DLD1 (cell line): ENCODE results near the gene SPINT1.

Source experiments
- in situ Hi-C: cut with HindIII; loops from 2 replicates; pipeline ENCODE4 v1.10.0; 2017; ENCODE audit warnings: low sequenced_read_pairs

Gene SPINT1

GRCh38 chr15:40828447-40829036, 15.3 kb upstream of the SPINT1 start, which contains the start of gene PPP1R14D:
Gene PPP1R14D (minus strand): TSS chr15:40828708. CDS start chr15:40828641, 67 bp downstream.
- in situ Hi-C loops = no loop called here

DNA sequence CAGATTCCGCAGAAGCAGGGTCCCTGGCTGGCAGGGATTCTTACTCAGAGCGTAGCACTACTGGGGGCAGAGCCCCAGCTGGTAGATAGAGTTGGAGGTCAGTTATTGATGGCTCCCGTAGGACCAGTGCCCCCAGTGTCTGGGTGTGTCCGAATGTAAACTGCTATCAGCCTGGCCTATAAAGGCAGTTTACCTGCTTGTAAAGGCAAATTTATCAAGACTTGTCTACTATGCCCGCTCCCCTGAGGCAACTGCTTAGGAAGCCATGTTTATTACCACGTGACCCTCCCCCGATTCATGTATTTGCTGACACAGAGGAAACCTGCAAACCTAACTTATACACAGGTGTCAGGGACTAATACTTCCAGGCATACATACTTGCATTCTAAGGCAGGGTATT, 14.7 kb upstream of the SPINT1 start:
- in situ Hi-C loops = no loop called here

- in situ Hi-C loops = no loop called here
Measured at GRCh38 chr15:40830884-40831283, 13.0 kb upstream of the SPINT1 start.

DNA sequence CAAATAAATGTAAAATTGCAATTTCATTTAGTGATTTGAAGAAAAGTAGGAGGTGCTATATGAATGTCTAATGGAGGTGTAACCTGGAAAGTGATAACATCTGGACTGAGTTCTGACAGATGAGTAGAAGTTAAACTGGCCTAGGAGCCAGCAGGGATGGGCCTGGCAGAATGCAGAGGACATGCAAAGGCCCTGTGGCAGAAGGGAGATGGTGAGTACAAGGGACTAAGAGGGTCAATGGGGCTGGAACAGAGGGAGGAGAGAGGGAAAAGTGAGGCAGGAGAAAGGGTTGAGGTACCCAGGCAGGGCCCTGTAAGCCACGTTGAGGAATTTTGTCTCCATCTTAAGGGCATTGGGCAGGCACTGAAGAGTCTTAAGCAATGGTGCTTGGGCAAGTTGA, 12.0 kb upstream of the SPINT1 start:
- in situ Hi-C loops = no loop called here

DNA sequence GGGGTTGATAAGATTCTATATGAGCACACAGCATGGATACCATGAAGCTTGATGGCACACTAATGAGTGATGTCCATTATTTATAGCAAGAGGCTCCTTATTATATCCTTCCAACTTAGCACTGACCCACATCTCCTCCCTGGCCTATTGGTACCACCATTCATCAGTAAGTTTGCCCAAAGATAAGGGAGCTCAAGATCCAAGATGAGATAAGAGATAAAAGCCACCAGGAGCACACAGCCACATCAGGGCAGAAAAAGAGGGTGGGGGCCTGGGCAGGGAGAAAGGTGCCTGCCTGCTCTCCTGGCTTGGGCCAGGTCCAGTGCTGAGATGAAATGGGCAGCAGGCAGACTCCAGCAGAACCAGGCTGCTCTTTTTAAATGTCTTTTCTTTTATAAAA, 10.9 kb upstream of the SPINT1 start:
- in situ Hi-C loops = no loop called here

DNA sequence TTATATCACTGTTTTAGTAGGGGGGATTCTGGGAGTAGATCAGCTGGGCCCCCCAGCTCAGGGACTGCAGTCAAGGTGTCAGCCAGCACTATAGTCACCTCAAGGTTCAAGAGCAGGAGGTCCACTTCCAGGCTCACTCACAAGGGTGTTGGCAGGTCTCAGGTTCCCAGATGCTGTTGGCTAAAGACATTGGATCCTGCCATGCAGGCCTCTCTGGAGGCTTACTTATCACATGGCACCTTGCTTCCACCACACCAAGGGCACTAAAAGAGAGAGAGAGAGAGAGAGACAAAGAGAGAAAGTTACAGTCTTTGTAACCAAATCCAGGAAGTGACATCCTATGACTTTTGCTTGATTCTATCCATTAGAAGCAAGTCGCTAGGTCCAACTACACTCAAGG, 7.8 kb upstream of the SPINT1 start:
- in situ Hi-C loops = no loop called here

DNA sequence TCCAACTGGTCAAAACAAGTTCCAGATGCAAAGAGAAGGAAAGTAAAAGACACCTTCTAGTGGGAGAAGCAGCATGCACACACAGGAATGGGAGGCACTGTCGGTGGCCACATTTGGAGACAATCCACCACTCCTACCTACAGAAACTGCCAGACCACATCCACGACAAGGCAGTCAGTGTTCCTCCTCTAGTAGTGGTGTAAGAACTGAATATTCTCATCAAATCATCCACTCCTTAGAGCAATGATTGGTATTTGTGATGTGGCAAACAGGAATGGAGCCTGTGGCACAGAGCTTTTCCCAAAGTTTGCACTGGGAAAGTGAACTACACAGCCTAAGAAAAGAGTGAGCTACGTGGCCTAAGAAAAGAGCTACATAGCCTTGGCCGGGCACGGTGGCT, 5.1 kb upstream of the SPINT1 start:
- in situ Hi-C loops = no loop called here

GRCh38 chr15:40841741-40842140, 2.1 kb upstream of the SPINT1 start:
- in situ Hi-C loops = no loop called here

- in situ Hi-C loops = no loop called here
Measured at GRCh38 chr15:40843261-40843884, 475 bp upstream of the SPINT1 start.

DNA sequence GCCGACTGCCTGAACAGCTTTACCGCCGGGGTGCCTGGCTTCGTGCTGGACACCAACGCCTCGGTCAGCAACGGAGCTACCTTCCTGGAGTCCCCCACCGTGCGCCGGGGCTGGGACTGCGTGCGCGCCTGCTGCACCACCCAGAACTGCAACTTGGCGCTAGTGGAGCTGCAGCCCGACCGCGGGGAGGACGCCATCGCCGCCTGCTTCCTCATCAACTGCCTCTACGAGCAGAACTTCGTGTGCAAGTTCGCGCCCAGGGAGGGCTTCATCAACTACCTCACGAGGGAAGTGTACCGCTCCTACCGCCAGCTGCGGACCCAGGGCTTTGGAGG, 815 bp downstream of the SPINT1 start:
- in situ Hi-C loops = no loop called here

DNA sequence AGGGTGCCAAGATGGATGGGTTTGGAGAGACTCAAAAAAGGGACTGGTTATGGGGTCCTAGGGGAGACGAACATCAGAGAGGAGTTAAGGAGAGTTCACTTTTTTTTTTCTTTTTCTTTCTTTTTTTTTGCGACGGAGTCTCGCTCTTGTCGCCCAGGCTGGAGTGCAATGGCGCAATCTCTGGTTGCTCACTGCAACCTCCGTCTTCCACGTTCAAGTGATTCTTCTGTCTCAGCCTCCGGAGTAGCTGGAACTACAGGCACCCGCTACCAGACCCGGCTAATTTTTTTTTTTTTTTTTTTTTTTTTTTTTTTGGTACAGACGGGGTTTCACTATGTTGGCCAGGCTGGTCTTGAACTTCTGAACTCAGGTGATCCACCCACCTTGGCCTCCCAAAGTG, 1.2 kb downstream of the SPINT1 start:
- in situ Hi-C loops = no loop called here

GRCh38 chr15:40845511-40846284, 1.9 kb downstream of the SPINT1 start:
- in situ Hi-C loops = no loop called here

- in situ Hi-C loops = no loop called here
Measured at GRCh38 chr15:40846841-40847222, 3.0 kb downstream of the SPINT1 start.

DNA sequence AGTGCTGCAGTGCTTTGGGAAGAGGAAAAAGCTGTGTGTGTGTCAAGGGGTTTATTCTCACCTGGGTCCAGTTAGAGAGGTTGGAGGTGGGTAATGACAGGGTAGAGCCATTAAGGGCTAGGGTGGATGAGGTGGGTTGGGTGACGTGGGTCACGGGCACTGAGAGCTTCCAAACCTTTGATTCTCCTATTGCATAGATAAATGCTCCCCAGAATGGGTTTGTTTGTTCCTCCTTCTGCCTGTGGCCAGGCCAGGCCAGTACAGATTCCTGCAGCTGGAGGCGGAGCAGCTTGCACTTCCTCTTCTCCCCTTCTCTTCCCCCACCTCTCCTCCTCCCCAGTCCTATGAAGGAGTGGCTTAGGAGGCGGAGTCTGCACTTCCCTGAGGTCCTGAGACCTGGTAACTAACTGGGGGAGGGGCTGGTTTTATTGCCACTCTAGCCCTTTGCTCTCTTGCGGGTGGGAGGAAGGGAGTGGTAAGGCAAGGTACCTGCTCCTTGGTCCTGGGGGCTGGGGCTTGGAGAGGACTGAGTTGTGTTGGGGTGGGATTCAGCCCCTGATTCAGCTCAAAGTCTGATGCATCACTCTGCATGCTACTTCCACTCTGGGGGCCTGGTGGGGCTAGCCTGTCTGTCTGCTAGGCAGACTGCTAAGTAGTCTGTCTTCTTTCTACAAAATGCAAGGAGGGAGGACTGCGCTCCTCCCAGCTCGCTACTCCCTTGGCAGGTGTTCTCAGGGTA, 3.5 kb downstream of the SPINT1 start:
- in situ Hi-C loops = no loop called here

DNA sequence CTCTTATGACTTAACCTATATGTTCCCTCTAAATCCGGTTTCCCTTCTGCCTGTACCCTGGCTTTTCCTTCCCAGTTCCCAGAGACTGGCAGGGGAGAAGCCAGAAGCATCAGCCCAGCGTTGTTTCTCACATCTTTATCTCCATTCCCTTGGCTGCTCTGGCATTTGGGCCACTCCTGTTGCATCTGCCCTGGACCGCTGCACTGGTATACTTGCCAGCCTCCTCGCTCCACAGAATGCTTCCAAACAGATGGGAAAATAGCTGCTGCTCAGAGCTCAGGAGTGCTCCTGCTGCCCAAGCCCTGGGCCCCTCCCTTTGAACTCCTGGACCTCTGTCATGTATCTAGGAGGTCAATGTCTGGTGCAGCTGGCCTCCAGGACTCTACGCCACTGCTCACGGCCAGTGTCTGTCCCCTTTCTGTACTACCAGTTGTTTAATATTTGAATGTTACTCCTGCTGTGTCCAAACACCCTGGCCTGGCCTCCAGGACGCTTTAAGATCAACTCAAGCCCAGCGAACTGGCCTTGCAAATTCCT, 6.8 kb downstream of the SPINT1 start:
- in situ Hi-C loops = no loop called here

DNA sequence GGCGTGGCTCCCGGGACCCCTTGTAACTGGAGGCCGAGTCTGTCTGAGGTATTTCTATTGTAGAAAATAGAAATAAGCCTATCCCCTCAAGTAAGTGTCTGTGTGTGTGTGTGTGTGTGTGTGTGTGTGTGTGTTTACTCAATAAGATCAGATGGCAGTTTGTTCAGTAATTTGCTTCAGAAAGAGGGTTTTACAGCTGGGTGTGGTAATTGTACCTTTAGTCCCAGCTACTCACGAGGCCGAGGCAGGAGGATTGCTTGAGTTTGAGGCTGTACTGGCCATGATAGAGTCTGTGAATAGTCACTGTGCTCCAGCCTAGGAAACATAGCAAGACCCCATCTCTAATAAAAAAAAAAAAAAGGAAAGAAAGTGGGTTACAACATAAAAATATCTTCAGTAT, 8.7 kb downstream of the SPINT1 start:
- in situ Hi-C loops = no loop called here

DNA sequence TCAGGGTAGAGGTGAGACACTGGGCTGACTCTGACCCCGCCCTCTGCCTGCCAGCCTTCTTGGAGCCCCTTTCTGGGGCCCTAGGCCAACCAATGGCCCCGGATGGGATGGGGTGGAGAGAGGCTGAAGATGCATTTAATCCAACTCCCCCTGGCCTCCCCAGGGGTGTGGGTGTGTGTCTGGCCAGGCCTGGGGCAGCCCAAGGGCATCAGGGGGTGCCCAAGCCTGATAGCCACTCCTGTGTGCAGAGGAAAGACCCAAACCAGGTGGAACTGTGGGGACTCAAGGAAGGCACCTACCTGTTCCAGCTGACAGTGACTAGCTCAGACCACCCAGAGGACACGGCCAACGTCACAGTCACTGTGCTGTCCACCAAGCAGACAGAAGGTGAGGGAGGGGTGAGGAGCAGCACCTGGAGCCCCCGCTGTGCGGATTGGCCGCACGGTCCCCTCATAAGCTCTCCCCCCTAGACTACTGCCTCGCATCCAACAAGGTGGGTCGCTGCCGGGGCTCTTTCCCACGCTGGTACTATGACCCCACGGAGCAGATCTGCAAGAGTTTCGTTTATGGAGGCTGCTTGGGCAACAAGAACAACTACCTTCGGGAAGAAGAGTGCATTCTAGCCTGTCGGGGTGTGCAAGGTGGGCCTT, 9.5 kb downstream of the SPINT1 start:
- in situ Hi-C loops = no loop called here

GRCh38 chr15:40854161-40854560, 10.3 kb downstream of the SPINT1 start:
- in situ Hi-C loops = no loop called here

DNA sequence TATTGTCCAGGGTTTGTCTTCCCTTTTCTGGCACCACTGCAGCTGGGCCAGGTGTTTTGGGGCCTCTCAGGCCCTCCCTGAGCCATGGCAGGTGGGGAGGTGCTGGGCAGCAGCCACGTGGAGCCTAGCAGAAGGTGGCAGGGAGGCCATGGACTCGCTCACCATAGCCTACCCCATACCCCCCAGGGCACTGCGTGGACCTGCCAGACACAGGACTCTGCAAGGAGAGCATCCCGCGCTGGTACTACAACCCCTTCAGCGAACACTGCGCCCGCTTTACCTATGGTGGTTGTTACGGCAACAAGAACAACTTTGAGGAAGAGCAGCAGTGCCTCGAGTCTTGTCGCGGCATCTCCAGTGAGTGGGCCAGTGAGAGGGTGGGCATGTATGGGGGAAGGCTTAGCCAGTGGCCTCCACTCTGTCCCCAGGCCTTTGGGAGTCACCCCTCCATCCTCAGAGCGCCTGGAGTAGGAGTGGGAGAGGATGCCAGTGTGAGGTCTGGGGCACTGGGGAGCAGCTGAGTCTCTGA, 11.9 kb downstream of the SPINT1 start:
- in situ Hi-C loops = no loop called here

DNA sequence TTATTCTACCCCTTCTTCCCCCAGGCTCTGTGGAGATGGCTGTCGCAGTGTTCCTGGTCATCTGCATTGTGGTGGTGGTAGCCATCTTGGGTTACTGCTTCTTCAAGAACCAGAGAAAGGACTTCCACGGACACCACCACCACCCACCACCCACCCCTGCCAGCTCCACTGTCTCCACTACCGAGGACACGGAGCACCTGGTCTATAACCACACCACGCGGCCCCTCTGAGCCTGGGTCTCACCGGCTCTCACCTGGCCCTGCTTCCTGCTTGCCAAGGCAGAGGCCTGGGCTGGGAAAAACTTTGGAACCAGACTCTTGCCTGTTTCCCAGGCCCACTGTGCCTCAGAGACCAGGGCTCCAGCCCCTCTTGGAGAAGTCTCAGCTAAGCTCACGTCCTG, 12.9 kb downstream of the SPINT1 start:
- in situ Hi-C loops = no loop called here
